Tibial nerve (tissue), 4 donors: Measurements from ENCODE around the gene REPS2.

Source experiments
- CTCF ChIP-seq, 5 experiments: fragments of 200-600 bp in 3 of 5; fragments of 450-650 bp in 2 of 5; sonication (generic) in 3 of 5; IDR thresholded peaks; one replicate each; pipeline ENCODE4 v1.5.1; 2016 to 2019; ENCODE audit warnings: antibody characterized with exemption in 5 of 5, mild to moderate bottlenecking in 3 of 5, moderate library complexity in 2 of 5
- EP300 ChIP-seq, 2 donors: sonication (generic); formaldehyde crosslinking; IDR thresholded peaks; one replicate each; pipeline ENCODE4 v1.6.1; 2017; ENCODE audit warnings: antibody characterized with exemption in 2 of 2, mild to moderate bottlenecking in 1 of 2
- POLR2A ChIP-seq, 2 donors: fragments of 450-650 bp; IDR thresholded peaks; one replicate each; pipeline ENCODE4 v1.6.1; 2017; ENCODE audit warnings: antibody characterized with exemption in 2 of 2, mild to moderate bottlenecking in 2 of 2, moderate library complexity in 2 of 2

- TF ChIP-seq CTCF (IDR thresholded peaks at IDR 0.05) (no peak), POLR2A (IDR thresholded peaks at IDR 0.05) (no peak), EP300 (IDR thresholded peaks at IDR 0.05) (no peak)
Measured at GRCh38 chrX:17052793-17053192, 106.3 kb downstream of the REPS2 start.
